DOHH2 (cell line): ENCODE results near the gene SPR.
A peak's percentile ranks its signal among the peaks of the same experiment; 100 is the strongest.

Experiments
- H3F3A ChIP-seq: fragments of 200-600 bp; sonication (generic), shearing (Covaris generic); 2 replicates; pipeline ENCODE4 v1.6.0; 2016; ENCODE audit warnings: antibody characterized with exemption, mild to moderate bottlenecking; ENCODE audit not compliant: control insufficient read depth, insufficient read depth
- H3K27ac ChIP-seq: fragments of 200-600 bp; sonication (generic); 2 replicates; pipeline ENCODE4 v1.5.1; 2014; ENCODE audit warnings: low read depth, mild to moderate bottlenecking, low read length, moderate library complexity
- H3K27me3 ChIP-seq: fragments of 200-600 bp; sonication (generic); 2 replicates; pipeline ENCODE4 v1.6.1; 2014; ENCODE audit warnings: mild to moderate bottlenecking, low read length, mixed read lengths; ENCODE audit not compliant: control insufficient read depth
- H3K36me3 ChIP-seq: fragments of 200-600 bp; sonication (generic); 2 replicates; pipeline ENCODE4 v1.6.1; 2014; ENCODE audit warnings: mild to moderate bottlenecking, low read length, moderate library complexity, mixed read lengths; ENCODE audit not compliant: control insufficient read depth
- H3K4me1 ChIP-seq: fragments of 200-600 bp; sonication (generic); 2 replicates; pipeline ENCODE4 v1.6.1; 2014; ENCODE audit warnings: mild to moderate bottlenecking, low read length, mixed read lengths; ENCODE audit not compliant: control insufficient read depth
- H3K4me2 ChIP-seq: fragments of 200-600 bp; sonication (generic); 2 replicates; pipeline ENCODE4 v1.6.0; 2014; ENCODE audit warnings: mild to moderate bottlenecking, low read length, moderate library complexity
- H3K4me3 ChIP-seq: fragments of 200-600 bp; sonication (generic); 2 replicates; pipeline ENCODE4 v1.5.1; 2014; ENCODE audit warnings: mild to moderate bottlenecking, low read length, mixed read lengths
- H3K79me2 ChIP-seq: fragments of 200-600 bp; sonication (generic); 2 replicates; pipeline ENCODE4 v1.6.1; 2014; ENCODE audit warnings: mild to moderate bottlenecking, low read length, mixed read lengths; ENCODE audit not compliant: control insufficient read depth
- H3K9me2 ChIP-seq: fragments of 200-600 bp; sonication (generic); replicated peaks from 2 replicates; pipeline ENCODE4 v1.6.1; 2014; ENCODE audit warnings: mild to moderate bottlenecking, low read length, mixed read lengths; ENCODE audit not compliant: control insufficient read depth
- H3K9me3 ChIP-seq: fragments of 200-600 bp; sonication (generic); 2 replicates; pipeline ENCODE4 v1.6.1; 2014; ENCODE audit warnings: antibody characterized with exemption, low read length, mixed read lengths; ENCODE audit not compliant: control insufficient read depth, insufficient read depth
- H4K20me1 ChIP-seq: fragments of 200-600 bp; sonication (generic); 2 replicates; pipeline ENCODE4 v1.6.0; 2014; ENCODE audit warnings: low read depth, mild to moderate bottlenecking, antibody characterized with exemption, low read length, moderate library complexity; ENCODE audit not compliant: control insufficient read depth, insufficient read depth
- EZH2phosphoT487 ChIP-seq: fragments of 200-600 bp; sonication (generic); IDR thresholded peaks from 2 replicates; pipeline ENCODE4 v1.6.1; 2017; ENCODE audit warnings: borderline replicate concordance, mild to moderate bottlenecking, antibody characterized with exemption, low read length, moderate library complexity, mixed read lengths
- TF ChIP-seq, protein P1 (sequence below): fragments of 200-600 bp; sonication (generic); IDR thresholded peaks from one replicate; pipeline ENCODE4 v1.5.1; 2014; ENCODE audit warnings: antibody characterized with exemption, mild to moderate bottlenecking, low read depth, low read length; ENCODE audit not compliant: poor library complexity, severe bottlenecking

The SPR gene

GRCh38 chr2:72887032-72887739 lies at the start of gene SPR:
TSS of gene SPR (plus strand) at chr2:72887408. CDS start at chr2:72887433, 25 bp downstream.
- no peak for TF ChIP-seq EZH2phosphoT487
- TF ChIP-seq, protein P1, sequence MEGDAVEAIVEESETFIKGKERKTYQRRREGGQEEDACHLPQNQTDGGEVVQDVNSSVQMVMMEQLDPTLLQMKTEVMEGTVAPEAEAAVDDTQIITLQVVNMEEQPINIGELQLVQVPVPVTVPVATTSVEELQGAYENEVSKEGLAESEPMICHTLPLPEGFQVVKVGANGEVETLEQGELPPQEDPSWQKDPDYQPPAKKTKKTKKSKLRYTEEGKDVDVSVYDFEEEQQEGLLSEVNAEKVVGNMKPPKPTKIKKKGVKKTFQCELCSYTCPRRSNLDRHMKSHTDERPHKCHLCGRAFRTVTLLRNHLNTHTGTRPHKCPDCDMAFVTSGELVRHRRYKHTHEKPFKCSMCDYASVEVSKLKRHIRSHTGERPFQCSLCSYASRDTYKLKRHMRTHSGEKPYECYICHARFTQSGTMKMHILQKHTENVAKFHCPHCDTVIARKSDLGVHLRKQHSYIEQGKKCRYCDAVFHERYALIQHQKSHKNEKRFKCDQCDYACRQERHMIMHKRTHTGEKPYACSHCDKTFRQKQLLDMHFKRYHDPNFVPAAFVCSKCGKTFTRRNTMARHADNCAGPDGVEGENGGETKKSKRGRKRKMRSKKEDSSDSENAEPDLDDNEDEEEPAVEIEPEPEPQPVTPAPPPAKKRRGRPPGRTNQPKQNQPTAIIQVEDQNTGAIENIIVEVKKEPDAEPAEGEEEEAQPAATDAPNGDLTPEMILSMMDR: no peak
- H3K9me3 ChIP-seq: no peaks in the 10 kb centered on the region
- no peaks in the 10 kb centered on the region for H3K79me2 ChIP-seq
- no peaks in the 10 kb centered on the region for H3K4me1 ChIP-seq
- H3K36me3 ChIP-seq: no peaks in the 10 kb centered on the region
- peaks cover 19% of the 10 kb centered on the region for H3K27me3 ChIP-seq
- H4K20me1 ChIP-seq: no peaks in the 10 kb centered on the region
- H3K27ac ChIP-seq: no peak within 1 kb of the TSS
- H3K9me2 ChIP-seq: no peaks in the 10 kb centered on the region
- H3K4me3 ChIP-seq: peak within 1 kb of the TSS; percentile 47
- peak within 1 kb of the TSS; percentile 67 for H3K4me2 ChIP-seq
- H3F3A ChIP-seq: no peaks in the 10 kb centered on the region

- TF ChIP-seq, protein P1: no peak
- TF ChIP-seq EZH2phosphoT487: no peak
These were observed 47.1 kb upstream of the SPR start for GRCh38 chr2:72840066-72840465.

DNA sequence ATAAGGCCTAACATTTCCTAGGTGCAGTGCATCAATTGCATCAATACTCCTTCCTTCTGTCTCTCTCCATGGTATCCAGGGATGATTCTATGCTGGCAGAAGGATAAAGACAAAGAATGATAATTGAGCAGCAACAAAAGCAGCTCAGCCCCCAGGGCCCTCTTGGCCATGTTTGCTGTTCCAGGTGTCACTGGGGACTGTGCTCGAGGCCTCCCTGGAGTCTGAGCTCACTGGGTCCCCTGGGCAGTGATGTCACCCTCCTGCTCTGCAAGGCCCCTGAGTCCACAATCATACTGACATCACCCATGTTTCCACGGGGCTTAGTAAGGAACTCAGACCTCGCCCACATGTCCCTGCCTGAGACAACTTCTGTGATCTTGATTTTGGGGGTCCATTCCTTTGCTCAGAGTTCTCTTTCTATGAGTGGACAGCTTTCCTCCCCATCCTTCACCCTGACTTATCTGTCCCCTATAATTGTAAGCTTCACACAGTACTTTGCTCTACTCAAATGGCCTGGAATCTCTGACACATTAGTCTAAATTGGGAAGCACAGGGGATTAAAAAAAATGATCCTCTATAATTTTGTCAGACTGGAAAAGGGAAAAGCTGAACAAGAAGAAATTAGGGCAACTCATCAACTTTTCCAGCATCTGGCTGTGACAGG lies 45.6 kb upstream of the SPR start:
- no peaks in the 10 kb centered on the region for H3K4me1 ChIP-seq
- no peak overlapping the region for H3K27ac ChIP-seq
- TF ChIP-seq EZH2phosphoT487: no peak
- TF ChIP-seq, protein P1: no peak
- H3F3A ChIP-seq: no peaks in the 10 kb centered on the region
- H3K9me2 ChIP-seq: no peaks in the 10 kb centered on the region
- H3K9me3 ChIP-seq: no peaks in the 10 kb centered on the region
- no peak overlapping the region for H3K4me2 ChIP-seq
- no peaks in the 10 kb centered on the region for H4K20me1 ChIP-seq
- H3K79me2 ChIP-seq: no peaks in the 10 kb centered on the region
- no peaks in the 10 kb centered on the region for H3K36me3 ChIP-seq
- no peaks in the 10 kb centered on the region for H3K27me3 ChIP-seq
- H3K4me3 ChIP-seq: no peak overlapping the region

More at GRCh38 chr2:72840066-72840465, 47.1 kb upstream of the SPR start:
- no peaks in the 10 kb centered on the region for H3F3A ChIP-seq
- H3K9me2 ChIP-seq: no peaks in the 10 kb centered on the region
- no peaks in the 10 kb centered on the region for H3K4me1 ChIP-seq
- H3K27ac ChIP-seq: no peak overlapping the region
- H3K4me3 ChIP-seq: no peak overlapping the region
- H4K20me1 ChIP-seq: no peaks in the 10 kb centered on the region
- no peaks in the 10 kb centered on the region for H3K36me3 ChIP-seq
- no peaks in the 10 kb centered on the region for H3K79me2 ChIP-seq
- H3K4me2 ChIP-seq: no peak overlapping the region
- no peaks in the 10 kb centered on the region for H3K27me3 ChIP-seq
- H3K9me3 ChIP-seq: no peaks in the 10 kb centered on the region
